Smooth muscle cell (in vitro differentiated cells): ENCODE measurements around the gene LPP. TPM values are rescaled to one million over a fixed set of nuclear protein-coding genes. Genes with fewer than 3 reads are reported as not detected.

Experiments used
- DNase-seq: peaks from one replicate; lab custom pipeline; 2025; ENCODE audit not compliant: unreplicated experiment; lab: John Stamatoyannopoulos, UW
- H2AFZ ChIP-seq: fragments of 200-600 bp; sonication (generic); 2 replicates; pipeline ENCODE4 v1.6.0; 2016; ENCODE audit warnings: antibody characterized with exemption, low read depth, mild to moderate bottlenecking
- H3F3A ChIP-seq: fragments of 200-600 bp; sonication (generic); 2 replicates; pipeline ENCODE4 v1.6.0; 2017; ENCODE audit warnings: antibody characterized with exemption, low read depth
- H3K27ac ChIP-seq: fragments of 200-600 bp; sonication (generic); 2 replicates; pipeline ENCODE4 v1.5.1; 2016; ENCODE audit warnings: low read depth, mild to moderate bottlenecking
- H3K27me3 ChIP-seq: fragments of 200-600 bp; sonication (generic); 2 replicates; pipeline ENCODE4 v1.6.1; 2016; ENCODE audit warnings: low read depth, mild to moderate bottlenecking
- H3K36me3 ChIP-seq: fragments of 200-600 bp; sonication (generic); 2 replicates; pipeline ENCODE4 v1.5.1; 2016; ENCODE audit warnings: low read depth
- H3K4me1 ChIP-seq: fragments of 200-600 bp; sonication (generic); 2 replicates; pipeline ENCODE4 v1.5.1; 2016; ENCODE audit warnings: low read depth
- H3K4me2 ChIP-seq: fragments of 200-600 bp; sonication (generic); 2 replicates; pipeline ENCODE4 v1.6.0; 2016; ENCODE audit warnings: mild to moderate bottlenecking
- H3K4me3 ChIP-seq: fragments of 200-600 bp; sonication (generic); 2 replicates; pipeline ENCODE4 v1.5.1; 2016; ENCODE audit warnings: mild to moderate bottlenecking
- H3K79me2 ChIP-seq: fragments of 200-600 bp; sonication (generic); 2 replicates; pipeline ENCODE4 v1.6.0; 2016; ENCODE audit warnings: low read depth, mild to moderate bottlenecking
- H3K9ac ChIP-seq: fragments of 200-600 bp; sonication (generic); 2 replicates; pipeline ENCODE4 v1.6.0; 2016; ENCODE audit warnings: low read depth
- H3K9me3 ChIP-seq: fragments of 200-600 bp; sonication (generic); replicated peaks from 2 replicates; pipeline ENCODE4 v1.5.1; 2016; ENCODE audit warnings: low read depth
- H4K20me1 ChIP-seq: fragments of 200-600 bp; sonication (generic); 2 replicates; pipeline ENCODE4 v1.6.0; 2016; ENCODE audit warnings: low read depth
- WGBS: methylation state at CpG from one replicate; pipeline ENCODE4 v1.1.7; 2016; ENCODE audit warnings: low lambda C conversion rate; 5-methylcytosine and 5-hydroxymethylcytosine counted together
- polyA plus RNA-seq: library from polyadenylated mRNA; unstranded; fragments of >200 nt; fragmentation: Nextera tagmentation; extraction: Ambion mirVana; gene quantifications from 2 replicates; pipeline ENCODE4 v1.2.1, GENCODE V29; 2016
- total RNA-seq: library from RNA; depleted of rRNA; stranded (reverse); fragments of >200 nt; gene quantifications from 2 replicates; pipeline ENCODE4 v1.2.3, GENCODE V29; 2014
- TF ChIP-seq, protein P1 (sequence below): fragments of 200-600 bp; sonication (generic); IDR thresholded peaks from 2 replicates; pipeline ENCODE4 v1.5.1; 2017; ENCODE audit warnings: borderline replicate concordance, mild to moderate bottlenecking, antibody characterized with exemption; ENCODE audit not compliant: insufficient read depth, poor library complexity, severe bottlenecking

The LPP gene
- total and polyA plus RNA-seq, 2 experiments from 2014 or later, result 42.3 to 128 TPM

DNA sequence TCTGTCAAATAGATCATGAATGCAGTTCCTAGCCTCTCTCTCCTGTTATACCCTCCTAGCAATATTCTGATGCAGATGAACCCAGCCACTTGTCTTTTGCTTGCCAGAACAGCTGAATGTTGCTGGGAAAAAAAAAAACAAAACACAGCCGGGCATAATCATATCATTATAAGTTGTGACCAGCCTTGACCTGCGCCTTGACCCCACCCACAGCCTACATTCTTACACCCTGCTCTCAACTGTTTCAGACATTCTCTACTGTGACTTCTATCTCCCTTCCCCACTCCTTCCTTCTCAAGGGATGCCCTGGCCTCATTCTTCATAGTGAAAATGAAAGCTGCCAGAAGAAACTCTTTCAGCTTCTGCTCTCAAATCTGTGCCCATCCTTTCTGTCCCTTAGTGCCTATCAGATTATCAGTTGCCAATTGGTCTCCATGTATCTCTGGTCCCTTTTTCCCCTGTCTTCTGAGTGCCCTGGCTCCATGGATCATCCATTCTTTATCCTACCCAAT lies 628.7 kb downstream of the LPP start:
- TF ChIP-seq, protein P1, sequence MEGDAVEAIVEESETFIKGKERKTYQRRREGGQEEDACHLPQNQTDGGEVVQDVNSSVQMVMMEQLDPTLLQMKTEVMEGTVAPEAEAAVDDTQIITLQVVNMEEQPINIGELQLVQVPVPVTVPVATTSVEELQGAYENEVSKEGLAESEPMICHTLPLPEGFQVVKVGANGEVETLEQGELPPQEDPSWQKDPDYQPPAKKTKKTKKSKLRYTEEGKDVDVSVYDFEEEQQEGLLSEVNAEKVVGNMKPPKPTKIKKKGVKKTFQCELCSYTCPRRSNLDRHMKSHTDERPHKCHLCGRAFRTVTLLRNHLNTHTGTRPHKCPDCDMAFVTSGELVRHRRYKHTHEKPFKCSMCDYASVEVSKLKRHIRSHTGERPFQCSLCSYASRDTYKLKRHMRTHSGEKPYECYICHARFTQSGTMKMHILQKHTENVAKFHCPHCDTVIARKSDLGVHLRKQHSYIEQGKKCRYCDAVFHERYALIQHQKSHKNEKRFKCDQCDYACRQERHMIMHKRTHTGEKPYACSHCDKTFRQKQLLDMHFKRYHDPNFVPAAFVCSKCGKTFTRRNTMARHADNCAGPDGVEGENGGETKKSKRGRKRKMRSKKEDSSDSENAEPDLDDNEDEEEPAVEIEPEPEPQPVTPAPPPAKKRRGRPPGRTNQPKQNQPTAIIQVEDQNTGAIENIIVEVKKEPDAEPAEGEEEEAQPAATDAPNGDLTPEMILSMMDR, result no peak
- 98% methylated on average over 2 of the region's 2 CpGs for WGBS
- Histone ChIP-seq H3K27ac (no peak overlapping the region), H3K4me3 (no peak overlapping the region), H3K27me3 (no peaks in the 10 kb centered on the region), H3K4me2 (no peak overlapping the region), H4K20me1 (peaks cover 8% of the 10 kb centered on the region), H3F3A (no peaks in the 10 kb centered on the region), H3K79me2 (peaks cover 10% of the 10 kb centered on the region), H3K4me1 (no peaks in the 10 kb centered on the region), H3K9me3 (no peaks in the 10 kb centered on the region), H3K36me3 (no peaks in the 10 kb centered on the region), H3K9ac (no peak overlapping the region), H2AFZ (no peak overlapping the region)
- no peak for DNase-seq

DNA sequence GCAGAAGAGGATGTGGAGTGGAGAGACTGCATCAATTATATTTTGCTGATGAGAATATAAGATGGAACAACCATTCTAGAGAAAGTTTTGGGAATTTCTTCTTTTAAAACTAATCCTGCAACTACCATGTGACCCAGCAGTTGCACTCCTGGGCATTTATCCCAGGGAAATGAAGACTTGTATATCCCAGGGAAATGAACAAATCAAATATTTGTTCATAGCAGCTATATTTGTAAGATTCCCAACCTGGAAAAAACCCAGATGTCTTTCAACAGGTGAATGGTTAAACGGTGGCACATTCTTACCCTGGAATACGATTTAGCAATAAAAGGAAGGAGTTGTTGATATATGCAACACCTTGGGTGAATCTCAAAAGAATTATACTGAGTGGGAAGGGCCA lies 632.5 kb downstream of the LPP start:
- no peak overlapping the region for H2AFZ ChIP-seq
- H3K4me1 ChIP-seq, result peaks cover 8% of the 10 kb centered on the region
- H3K36me3 ChIP-seq, result no peaks in the 10 kb centered on the region
- H4K20me1 ChIP-seq, result no peaks in the 10 kb centered on the region
- H3K4me3 ChIP-seq, result no peak overlapping the region
- TF ChIP-seq, protein P1, result no peak
- WGBS, result 91% methylated on average over 2 of the region's 2 CpGs
- no peak overlapping the region for H3K27ac ChIP-seq
- H3F3A ChIP-seq, result peaks cover 5% of the 10 kb centered on the region
- H3K79me2 ChIP-seq, result peaks cover 21% of the 10 kb centered on the region
- no peak overlapping the region for H3K4me2 ChIP-seq
- no peak for DNase-seq
- H3K9ac ChIP-seq, result no peak overlapping the region
- H3K27me3 ChIP-seq, result no peaks in the 10 kb centered on the region
- H3K9me3 ChIP-seq, result no peaks in the 10 kb centered on the region

DNA sequence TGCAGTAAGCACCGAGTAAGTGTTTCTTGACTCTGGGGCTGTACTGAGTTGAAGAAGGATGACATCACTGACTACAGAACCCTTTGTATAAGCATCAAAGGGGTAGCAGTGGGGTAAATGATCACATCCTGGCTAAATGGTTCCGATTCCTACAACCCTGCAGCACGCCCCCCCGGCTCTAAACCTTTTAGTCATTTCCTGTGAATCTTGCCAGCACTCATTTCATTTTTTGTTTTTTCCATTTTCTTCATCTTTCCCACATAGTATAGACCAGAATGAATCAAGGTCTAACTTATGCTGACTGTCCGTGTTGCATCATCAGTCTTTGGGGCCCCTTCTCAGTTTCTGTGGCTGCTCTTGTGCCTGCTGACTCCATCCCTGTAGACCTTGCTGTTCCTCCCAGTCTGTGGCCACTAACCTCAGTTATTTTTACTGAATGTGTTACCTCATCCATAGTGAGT lies 634.7 kb downstream of the LPP start:
- DNase-seq, result no peak
- Histone ChIP-seq H4K20me1 (no peaks in the 10 kb centered on the region), H3K36me3 (no peaks in the 10 kb centered on the region), H3K79me2 (peaks cover 21% of the 10 kb centered on the region), H3F3A (peaks cover 5% of the 10 kb centered on the region), H3K4me2 (peak overlapping the region; percentile 62), H2AFZ (no peak overlapping the region), H3K27me3 (no peaks in the 10 kb centered on the region), H3K4me3 (no peak overlapping the region), H3K9ac (peak overlapping the region; percentile 80), H3K4me1 (peaks cover 8% of the 10 kb centered on the region), H3K27ac (peak overlapping the region; percentile 98), H3K9me3 (no peaks in the 10 kb centered on the region)
- 15% methylated on average over 5 of the region's 5 CpGs for WGBS
- TF ChIP-seq, protein P1, result no peak

DNA sequence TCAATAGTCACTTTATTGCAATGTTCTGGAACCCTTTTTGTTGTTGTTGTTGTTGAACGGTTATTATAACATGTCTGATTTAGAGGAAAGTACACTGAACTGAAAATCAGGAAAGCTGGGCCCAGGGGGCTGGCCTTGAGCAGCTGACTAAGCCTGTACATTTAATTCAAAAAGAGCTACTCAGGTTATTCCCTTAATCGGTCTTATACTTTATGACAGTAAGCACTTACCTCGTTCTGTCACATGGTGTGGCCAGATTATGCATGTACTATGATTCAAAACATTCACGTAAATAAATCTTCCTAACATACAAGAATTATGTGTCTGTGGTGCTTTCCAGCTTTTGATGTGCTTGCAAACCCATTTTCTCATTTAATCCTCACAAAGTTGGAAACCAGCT lies 635.3 kb downstream of the LPP start:
- DNase-seq, result no peak
- no peaks in the 10 kb centered on the region for H3K9me3 ChIP-seq
- peak overlapping the region; percentile 62 for H3K4me2 ChIP-seq
- H3K4me3 ChIP-seq, result no peak overlapping the region
- peaks cover 8% of the 10 kb centered on the region for H3K4me1 ChIP-seq
- H4K20me1 ChIP-seq, result no peaks in the 10 kb centered on the region
- H3K9ac ChIP-seq, result peak overlapping the region; percentile 80
- WGBS, result 74% methylated on average over 4 of the region's 4 CpGs
- TF ChIP-seq, protein P1, result no peak
- H3F3A ChIP-seq, result peaks cover 5% of the 10 kb centered on the region
- no peak overlapping the region for H2AFZ ChIP-seq
- H3K36me3 ChIP-seq, result no peaks in the 10 kb centered on the region
- no peaks in the 10 kb centered on the region for H3K27me3 ChIP-seq
- H3K27ac ChIP-seq, result peak overlapping the region; percentile 98
- H3K79me2 ChIP-seq, result peaks cover 26% of the 10 kb centered on the region
